GM18505 (cell line): ENCODE results near the gene ELP4.

ENCODE experiments used
- ATAC-seq: cut with Tn5 transposase; IDR thresholded peaks from one replicate; pipeline ENCODE4 v1.9.1; 2021; ENCODE audit not compliant: unreplicated experiment
- POLR2A ChIP-seq: IDR thresholded peaks from 4 replicates; pipeline ENCODE4 v1.6.1; 2011; ENCODE audit warnings: borderline replicate concordance; ENCODE audit not compliant: insufficient read depth, insufficient read length; ENCODE audit errors: extremely low read depth

Gene ELP4

GRCh38 chr11:31802000-31802551, 292.5 kb downstream of the ELP4 start:
- no peak for ATAC-seq
- TF ChIP-seq POLR2A: no peak

- ATAC-seq: no peak
These were observed 293.0 kb downstream of the ELP4 start for GRCh38 chr11:31802609-31802989.

DNA sequence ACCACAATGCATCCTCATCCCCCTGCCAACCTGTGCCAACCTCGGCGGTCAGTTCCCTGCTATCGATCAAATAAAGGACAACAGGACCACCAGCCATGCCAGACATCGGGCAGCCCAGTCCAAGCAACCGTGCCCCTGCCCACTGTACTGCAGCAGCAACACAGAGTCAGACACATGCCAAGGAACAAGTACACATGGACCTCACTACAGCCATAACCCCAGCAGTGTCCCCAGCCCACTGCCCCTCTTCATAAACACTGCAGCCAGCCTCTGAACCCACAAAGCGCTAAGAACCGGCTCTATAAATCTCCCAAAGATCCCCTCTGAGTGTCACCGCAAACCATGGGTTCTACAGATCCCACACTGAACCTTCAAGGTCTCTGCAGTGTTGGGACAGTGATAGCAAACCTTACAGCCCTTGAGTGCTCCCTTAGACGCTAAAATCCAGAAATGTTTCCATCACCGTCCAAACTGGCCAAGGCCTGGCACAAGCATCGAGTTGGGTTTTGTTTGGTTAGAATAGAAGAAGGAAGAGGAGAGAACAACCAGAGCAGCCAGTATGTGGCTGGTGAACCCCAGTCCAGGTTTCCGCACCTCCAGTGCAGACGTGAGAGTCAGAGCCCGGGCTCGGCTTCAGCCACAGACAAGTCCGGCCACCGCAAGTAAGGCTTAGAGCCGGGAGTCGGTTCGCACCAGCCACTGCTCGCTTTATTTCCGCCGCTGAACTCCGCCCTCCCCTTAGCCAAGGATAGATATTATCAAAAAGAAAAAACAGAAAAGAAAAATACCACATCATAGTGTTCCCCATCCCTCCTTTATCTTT, 293.6 kb downstream of the ELP4 start:
- ATAC-seq: no peak
- no peak for TF ChIP-seq POLR2A

More at GRCh38 chr11:31802609-31802989, 293.0 kb downstream of the ELP4 start:
- TF ChIP-seq POLR2A: no peak

DNA sequence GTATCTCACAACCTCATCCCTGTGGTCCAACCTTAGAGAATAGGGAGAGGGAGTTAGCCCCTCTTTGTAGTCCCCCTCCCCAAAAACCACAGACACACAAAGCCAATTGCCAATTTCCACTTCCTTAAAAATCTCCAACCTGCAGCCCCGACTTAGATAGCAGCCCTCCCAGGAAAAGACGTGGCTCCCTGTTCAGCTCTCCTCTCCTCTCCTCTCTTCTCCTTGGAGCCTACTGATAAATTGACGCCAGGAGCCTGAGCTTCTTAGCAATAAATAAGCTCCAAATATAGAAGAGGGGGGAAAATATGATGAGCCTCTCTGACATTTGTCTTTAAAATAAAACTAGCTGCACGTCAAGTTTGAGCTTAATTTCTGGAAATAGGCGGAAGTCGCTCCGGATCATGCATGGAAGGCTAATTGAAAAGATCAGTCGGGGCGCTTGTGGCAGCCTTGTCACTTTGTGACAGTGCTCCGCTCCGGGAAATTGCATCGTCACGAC, 294.3 kb downstream of the ELP4 start:
- no peak for TF ChIP-seq POLR2A
- no peak for ATAC-seq

- TF ChIP-seq POLR2A: no peak
- ATAC-seq: no peak
These were observed 294.9 kb downstream of the ELP4 start for GRCh38 chr11:31804312-31805036.

- TF ChIP-seq POLR2A: no peak
- ATAC-seq: no peak
These were observed 295.6 kb downstream of the ELP4 start for GRCh38 chr11:31805037-31805628.

GRCh38 chr11:31805629-31806185, 296.1 kb downstream of the ELP4 start:
- no peak for TF ChIP-seq POLR2A
- no peak for ATAC-seq

DNA sequence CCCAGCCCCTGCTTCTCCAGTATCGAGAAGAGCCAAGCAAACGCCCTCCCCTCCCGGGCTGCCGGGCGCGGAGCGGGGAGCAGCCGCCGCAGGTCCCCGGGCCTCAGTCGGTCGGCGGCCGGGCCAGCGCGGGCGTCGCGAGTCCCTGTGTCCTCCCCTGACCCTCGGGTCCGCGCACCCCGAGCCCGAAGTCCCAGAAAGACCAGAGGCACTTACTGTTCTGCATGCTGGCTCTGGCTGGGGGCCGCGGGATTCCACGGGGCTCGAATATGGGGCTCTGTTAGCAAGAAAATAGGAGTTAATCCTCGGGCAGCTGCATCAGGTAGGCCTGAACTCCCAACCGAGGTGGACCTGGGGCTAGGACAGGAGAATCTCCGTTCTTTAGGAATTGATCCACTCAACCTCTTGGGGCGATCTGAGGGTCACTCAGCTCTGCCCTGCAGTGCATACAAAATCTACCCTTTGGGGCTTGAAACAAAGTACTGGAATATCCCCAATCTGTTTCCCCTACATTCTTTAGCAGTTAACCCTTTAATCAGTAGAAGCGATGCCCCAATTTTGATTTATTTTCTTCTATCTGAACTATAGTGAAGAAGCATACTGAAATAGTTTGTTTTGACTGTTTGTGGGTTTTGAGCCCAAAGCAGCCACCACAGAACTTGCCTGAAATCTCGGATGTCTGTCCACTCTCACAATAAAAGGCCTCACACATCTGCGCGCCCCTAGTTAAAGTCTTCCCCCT, 296.8 kb downstream of the ELP4 start:
- no peak for TF ChIP-seq POLR2A
- ATAC-seq: no peak

- no peak for TF ChIP-seq POLR2A
- no peak for ATAC-seq
These were observed 297.6 kb downstream of the ELP4 start for GRCh38 chr11:31806928-31807798.

DNA sequence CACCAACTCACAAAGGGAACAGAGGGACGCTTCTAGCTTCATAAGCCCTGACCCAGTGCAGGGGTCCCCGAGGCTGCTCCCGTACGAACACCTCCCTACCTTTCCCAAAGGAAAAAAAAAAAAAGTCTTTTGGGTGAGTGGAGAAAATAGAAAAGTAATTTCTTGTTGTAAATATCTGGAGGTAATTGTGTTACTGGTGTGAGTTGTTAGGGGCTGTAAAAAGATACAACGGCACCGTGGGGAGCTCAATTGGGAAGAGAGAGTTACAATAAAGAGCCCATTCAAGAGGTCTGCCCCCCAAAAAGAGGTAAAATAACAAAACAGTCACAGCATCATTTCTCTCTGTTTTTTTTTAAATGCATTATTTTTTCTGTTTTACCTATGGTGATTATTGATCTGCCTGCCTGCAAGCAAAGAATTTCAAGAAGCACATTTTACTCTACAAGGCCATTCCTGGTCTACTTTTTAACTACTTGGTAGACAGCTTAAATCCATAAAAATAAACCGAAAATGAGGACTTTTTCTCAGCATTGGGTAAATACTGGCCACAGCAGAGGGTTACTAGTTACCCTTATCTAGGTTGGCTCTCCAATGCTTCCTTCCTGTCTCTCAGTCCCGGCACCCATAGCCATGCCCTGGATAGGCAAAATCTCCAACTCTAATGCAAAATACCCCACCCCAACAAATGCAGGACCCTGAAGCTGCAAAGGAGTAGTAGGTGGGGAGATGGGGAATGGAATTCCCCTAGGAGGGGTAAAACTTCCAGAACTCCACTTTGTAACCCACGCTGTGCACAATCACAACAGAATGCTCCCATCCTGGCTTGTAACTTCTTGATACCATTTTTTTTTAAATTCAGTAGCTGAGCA, 298.5 kb downstream of the ELP4 start:
- ATAC-seq: no peak
- TF ChIP-seq POLR2A: no peak
